ENCODE results near the gene HPCAL4. TPM values are rescaled to one million over a fixed set of nuclear protein-coding genes. Genes with fewer than 3 reads are reported as not detected.
A peak's percentile ranks its signal among the peaks of the same experiment; 100 is the strongest.

The HPCAL4 gene
- total and polyA plus RNA-seq, 9 of the 15 experiments (the other 6 are each of a cell fraction or from before 2014, with no cell fraction given): 0.01 to 0.04 (median 0.04) TPM; not detected in 4

GRCh38 chr1:39691383-39692151, at the start of gene HPCAL4 (continued):
- TF ChIP-seq CREB3L1 (IDR thresholded peaks at IDR 0.05; ENCODE audit: borderline replicate concordance, low read depth): no peak
- no peak for TF ChIP-seq MEF2A (IDR thresholded peaks at IDR 0.05; ENCODE audit: control insufficient read depth, low read depth, low read length)
- TF ChIP-seq PRMT5 (CRISPR knock-in tag; IDR thresholded peaks at IDR 0.05): no peak
- TF ChIP-seq VEZF1 (CRISPR knock-in tag; IDR thresholded peaks at IDR 0.05): peak; percentile 24
- TF ChIP-seq ZBTB1 (CRISPR knock-in tag; IDR thresholded peaks at IDR 0.05; ENCODE audit: borderline replicate concordance, low read depth): no peak
- TF ChIP-seq MXD1 (CRISPR knock-in tag; IDR thresholded peaks at IDR 0.05; ENCODE audit: borderline replicate concordance, poor library complexity, severe bottlenecking): no peak
- TF ChIP-seq HEY1 (CRISPR knock-in tag; IDR thresholded peaks at IDR 0.05; ENCODE audit: borderline replicate concordance): no peak
- TF ChIP-seq KAT8 (IDR thresholded peaks at IDR 0.05; ENCODE audit: low read depth): no peak
- TF ChIP-seq FOS (IDR thresholded peaks at IDR 0.05; ENCODE audit: extremely low read depth, insufficient read length): peak; percentile 37
- no peak for TF ChIP-seq PATZ1 (CRISPR knock-in tag; IDR thresholded peaks at IDR 0.05; ENCODE audit: borderline replicate concordance)
- no peak for TF ChIP-seq RERE (CRISPR knock-in tag; IDR thresholded peaks at IDR 0.05; ENCODE audit: borderline replicate concordance)
- no peak for TF ChIP-seq ZNF584 (CRISPR knock-in tag; IDR thresholded peaks at IDR 0.05; ENCODE audit: low read depth)
- no peak for TF ChIP-seq ZNF511 (CRISPR knock-in tag; IDR thresholded peaks at IDR 0.05)
- TF ChIP-seq ERF (CRISPR knock-in tag; IDR thresholded peaks at IDR 0.05): no peak
